Liver (tissue), 9 donors: ENCODE data around the gene INPP5B. TPM values are rescaled to one million over a fixed set of nuclear protein-coding genes. Genes with fewer than 3 reads are reported as not detected.

Source experiments
- DNase-seq: peaks from one replicate; pipeline ENCODE4 v3.0.0-alpha.2; 2017; ENCODE audit warnings: low spot score
- H3K27ac ChIP-seq, 2 donors: one replicate each; pipeline ENCODE4 v1.7.0; 2013; ENCODE audit warnings: inconsistent platforms in 2 of 2, low read length in 2 of 2, control low read depth in 1 of 2, low read depth in 1 of 2, mild to moderate bottlenecking in 1 of 2
- H3K27me3 ChIP-seq, 4 donors: one replicate each; pipeline versions ENCODE4 v1.6.1 to v1.7.0; 2013; ENCODE audit warnings: low read length in 3 of 4, inconsistent platforms in 1 of 4, mild to moderate bottlenecking in 1 of 4, moderate library complexity in 1 of 4; ENCODE audit not compliant: control insufficient read depth in 4 of 4, insufficient read depth in 4 of 4
- H3K36me3 ChIP-seq, 4 donors: one replicate each; pipeline versions ENCODE4 v1.6.1 to v1.7.0; 2013; ENCODE audit warnings: low read length in 3 of 4, mild to moderate bottlenecking in 3 of 4, low read depth in 1 of 4, moderate library complexity in 1 of 4; ENCODE audit not compliant: control insufficient read depth in 4 of 4, insufficient read depth in 3 of 4
- H3K4me1 ChIP-seq, 4 donors: one replicate each; pipeline versions ENCODE4 v1.6.1 to v1.7.0; 2013; ENCODE audit warnings: low read length in 3 of 4, mild to moderate bottlenecking in 3 of 4, moderate library complexity in 1 of 4; ENCODE audit not compliant: control insufficient read depth in 4 of 4, insufficient read depth in 4 of 4
- H3K4me3 ChIP-seq, 3 donors: one replicate each; pipeline versions ENCODE4 v1.6.1 to v1.7.0; 2013; ENCODE audit warnings: low read length in 3 of 3, control low read depth in 1 of 3, low read depth in 1 of 3, mild to moderate bottlenecking in 1 of 3
- H3K9ac ChIP-seq, 2 donors: one replicate each; pipeline ENCODE4 v1.7.0; 2013; ENCODE audit warnings: low read length in 2 of 2, mild to moderate bottlenecking in 2 of 2, moderate library complexity in 2 of 2, control low read depth in 1 of 2, low read depth in 1 of 2
- H3K9me3 ChIP-seq, 4 donors: one replicate each; pipeline versions ENCODE4 v1.6.1 to v1.7.0; 2013; ENCODE audit warnings: low read length in 3 of 4; ENCODE audit not compliant: control insufficient read depth in 4 of 4
- ATF3 ChIP-seq: IDR thresholded peaks from 2 replicates; pipeline ENCODE4 v1.6.1; 2016; ENCODE audit warnings: antibody characterized with exemption
- CTCF ChIP-seq: fragments of 150-350 bp; IDR thresholded peaks from 2 replicates; pipeline ENCODE4 v1.5.1; 2017; ENCODE audit warnings: improper control_type of control experiment, low read depth, low read length; ENCODE audit not compliant: missing input control
- FOXA1 ChIP-seq: IDR thresholded peaks from 2 replicates; pipeline ENCODE4 v1.6.1; 2016; ENCODE audit warnings: antibody characterized with exemption
- FOXA2 ChIP-seq: IDR thresholded peaks from 2 replicates; pipeline ENCODE4 v1.6.1; 2016; ENCODE audit warnings: antibody characterized with exemption
- GABPA ChIP-seq, 2 donors: IDR thresholded peaks in 1 of 2; conservative IDR thresholded peaks in 1 of 2; 2 replicates each; pipeline ENCODE4 v1.6.1; 2016; ENCODE audit warnings: antibody characterized with exemption in 2 of 2, mild to moderate bottlenecking in 1 of 2, moderate library complexity in 1 of 2
- HNF4G ChIP-seq: IDR thresholded peaks from 2 replicates; pipeline ENCODE4 v1.6.1; 2016; ENCODE audit warnings: antibody characterized with exemption
- JUND ChIP-seq, 2 donors: IDR thresholded peaks; 2 replicates each; pipeline ENCODE4 v1.6.1; 2016; ENCODE audit warnings: antibody characterized with exemption in 2 of 2
- MAX ChIP-seq: IDR thresholded peaks from 2 replicates; pipeline ENCODE4 v1.6.1; 2016; ENCODE audit warnings: antibody characterized with exemption
- RAD21 ChIP-seq, 2 donors: IDR thresholded peaks; 2 replicates each; pipeline ENCODE4 v1.6.1; 2016; ENCODE audit warnings: antibody characterized with exemption in 2 of 2, mild to moderate bottlenecking in 2 of 2
- REST ChIP-seq: IDR thresholded peaks from 2 replicates; pipeline ENCODE4 v1.6.1; 2016; ENCODE audit warnings: antibody characterized with exemption, mild to moderate bottlenecking
- RXRA ChIP-seq, 2 donors: IDR thresholded peaks; 2 replicates each; pipeline ENCODE4 v1.6.1; 2017 to 2018; ENCODE audit warnings: antibody characterized with exemption in 2 of 2, mild to moderate bottlenecking in 1 of 2
- SP1 ChIP-seq: IDR thresholded peaks from 2 replicates; pipeline ENCODE4 v1.6.1; 2018; ENCODE audit warnings: antibody characterized with exemption, mild to moderate bottlenecking
- TAF1 ChIP-seq: conservative IDR thresholded peaks from 2 replicates; pipeline ENCODE4 v1.6.1; 2016; ENCODE audit warnings: antibody characterized with exemption, mild to moderate bottlenecking
- YY1 ChIP-seq: IDR thresholded peaks from 2 replicates; pipeline ENCODE4 v1.6.1; 2016; ENCODE audit warnings: antibody characterized with exemption, mild to moderate bottlenecking
- ZBTB33 ChIP-seq: IDR thresholded peaks from 2 replicates; pipeline ENCODE4 v1.6.1; 2016; ENCODE audit warnings: antibody characterized with exemption
- WGBS: extraction: QIAGEN DNeasy Blood & Tissue Kit; methylation state at CpG from one replicate; pipeline ENCODE4 v1.1.7; 2013; 5-methylcytosine and 5-hydroxymethylcytosine counted together
- polyA plus RNA-seq, 2 donors: library from polyadenylated mRNA; stranded (reverse) in 1 of 2; unstranded in 1 of 2; fragments of 200-250 nt in 1 of 2; fragments of >200 nt in 1 of 2; fragmentation: Nextera tagmentation in 1 of 2; extraction: Ambion mirVana in 1 of 2; gene quantifications; one replicate each; pipeline versions ENCODE4 v1.2.1 to v1.2.3, GENCODE V29; 2013 to 2015
- total RNA-seq, 2 donors: library from RNA; depleted of rRNA; stranded (reverse); fragments of >200 nt; gene quantifications; one replicate each; pipeline ENCODE4 v1.2.3, GENCODE V29; 2014
- donor health status: healthy.
- donor health status: healthy.
- donor health status: healthy.
- donor health status: healthy.
- donor health status: healthy.

The INPP5B gene
- total and polyA plus RNA-seq, 4 donors: 5.0 to 30.9 (median 13.6) TPM

GRCh38 chr1:37951041-37951782 lies 4.4 kb upstream of the INPP5B start:
- 90% methylated on average over 11 of the region's 11 CpGs for WGBS
- Histone ChIP-seq H3K4me3 (no peak overlapping the region), H3K27me3 (no peaks in the 10 kb centered on the region), H3K9me3 (no peaks in the 10 kb centered on the region), H3K27ac (no peak overlapping the region), H3K9ac (no peak overlapping the region), H3K36me3 (no peaks in the 10 kb centered on the region), H3K4me1 (peaks cover 0 to 8% (median 4%) of the 10 kb centered on the region in 4 donors)
- TF ChIP-seq CTCF (no peak), REST (no peak), RXRA (IDR thresholded peaks at IDR 0.05) (no peak), RAD21 (IDR thresholded peaks at IDR 0.05) (no peak), YY1 (no peak), GABPA (IDR thresholded peaks at IDR 0.05 in 1 of 2, conservative IDR thresholded peaks at IDR 0.05 in 1 of 2) (no peak), FOXA1 (no peak), SP1 (no peak), MAX (no peak)
- no peak for DNase-seq

- 67% methylated on average over 6 of the region's 6 CpGs for WGBS
- no peak for TF ChIP-seq GABPA (IDR thresholded peaks at IDR 0.05 in 1 of 2, conservative IDR thresholded peaks at IDR 0.05 in 1 of 2)
- TF ChIP-seq ATF3: no peak
- TF ChIP-seq REST: no peak
- TF ChIP-seq FOXA2: no peak
- TF ChIP-seq MAX: no peak
- TF ChIP-seq SP1: no peak
- no peak for TF ChIP-seq HNF4G
- TF ChIP-seq RXRA (IDR thresholded peaks at IDR 0.05): no peak
- TF ChIP-seq TAF1: no peak
- no peak for TF ChIP-seq ZBTB33
- TF ChIP-seq YY1: no peak
- no peak for TF ChIP-seq FOXA1
- TF ChIP-seq JUND (IDR thresholded peaks at IDR 0.05): no peak
Observed at GRCh38 chr1:37949524-37950152, 2.8 kb upstream of the INPP5B start.

More at GRCh38 chr1:37949524-37950152, 2.8 kb upstream of the INPP5B start:
- H3K27ac ChIP-seq: no peak overlapping the region
- no peak overlapping the region for H3K4me3 ChIP-seq
- no peak overlapping the region for H3K9ac ChIP-seq
- H3K36me3 ChIP-seq: peaks cover 0 to 1% (median 0%) of the 10 kb centered on the region in 4 donors
- peaks cover 6 to 21% (median 15%) of the 10 kb centered on the region in 4 donors for H3K4me1 ChIP-seq
- no peaks in the 10 kb centered on the region for H3K9me3 ChIP-seq
- H3K27me3 ChIP-seq: no peaks in the 10 kb centered on the region
- no peak for DNase-seq
